GM12874 (cell line): Measurements from ENCODE around the gene NUDCD3.

Experiments used
- CTCF ChIP-seq: IDR thresholded peaks from 2 replicates; pipeline ENCODE4 v1.5.1; 2011; ENCODE audit warnings: low read depth, mild to moderate bottlenecking, control low read depth, low read length, moderate library complexity; ENCODE audit not compliant: insufficient read depth

The NUDCD3 gene

DNA sequence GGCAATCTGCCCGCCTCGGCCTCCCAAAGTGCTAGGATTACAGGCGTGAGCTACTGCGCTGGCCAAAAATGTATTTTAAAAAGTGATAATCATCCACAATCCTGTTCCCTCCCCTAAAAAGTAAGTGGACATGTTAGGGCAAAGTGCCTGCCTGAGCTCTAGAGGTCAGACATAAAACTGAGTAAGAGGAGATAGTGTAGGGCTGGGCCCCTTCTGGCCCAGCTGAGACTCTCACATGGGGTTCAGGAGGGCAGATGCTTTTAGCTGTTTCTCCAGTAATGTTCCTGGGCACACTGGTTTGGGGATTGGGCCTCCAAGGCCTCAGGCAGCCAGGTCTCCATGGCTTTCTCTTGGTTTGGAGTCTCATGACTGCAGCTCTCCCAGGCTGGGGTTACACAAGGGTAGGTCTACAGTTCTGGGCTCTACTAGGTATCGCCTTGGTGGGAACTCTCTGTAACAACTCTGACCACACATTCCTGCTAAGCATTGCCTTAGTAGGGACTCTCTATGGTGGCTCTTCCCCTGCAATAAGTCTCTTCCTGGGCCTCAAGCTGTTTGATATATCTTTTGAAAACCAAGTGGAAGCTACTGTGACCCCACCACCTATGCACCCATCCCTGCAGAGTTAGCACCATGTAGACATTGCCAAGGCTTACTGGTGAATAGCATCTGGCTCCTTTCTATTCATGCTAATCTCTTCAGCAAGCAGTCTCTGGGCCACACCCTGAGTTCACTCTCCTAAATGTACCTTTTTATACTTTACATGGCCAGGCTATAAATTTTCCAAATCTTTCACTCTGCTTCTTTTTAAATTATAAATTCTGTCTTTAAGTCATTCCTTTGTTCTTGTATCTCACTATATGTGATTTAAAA is 6.9 kb upstream of the NUDCD3 start:
- TF ChIP-seq CTCF = no peak

GRCh38 chr7:44496385-44496784 is 5.9 kb upstream of the NUDCD3 start:
- no peak for TF ChIP-seq CTCF

DNA sequence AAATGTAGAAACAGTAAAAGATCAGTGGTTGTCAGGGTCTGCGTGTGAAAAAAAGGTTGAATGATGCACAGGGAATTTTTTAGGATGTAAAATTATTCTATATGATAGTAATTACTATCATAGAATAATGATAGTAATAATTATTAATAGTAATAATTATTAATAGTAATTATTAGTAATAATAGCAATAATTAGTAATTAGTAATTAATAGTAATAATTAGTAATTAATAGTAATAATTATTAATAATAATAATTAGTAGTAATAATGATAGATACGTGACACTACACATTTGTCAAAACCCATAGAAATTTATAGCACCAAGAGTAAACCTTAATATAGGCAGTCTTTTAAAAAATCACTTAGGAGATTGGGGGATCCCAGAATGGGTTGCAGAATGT is 4.5 kb upstream of the NUDCD3 start:
- no peak for TF ChIP-seq CTCF

GRCh38 chr7:44491229-44491628 is 771 bp upstream of the NUDCD3 start:
- no peak for TF ChIP-seq CTCF

DNA sequence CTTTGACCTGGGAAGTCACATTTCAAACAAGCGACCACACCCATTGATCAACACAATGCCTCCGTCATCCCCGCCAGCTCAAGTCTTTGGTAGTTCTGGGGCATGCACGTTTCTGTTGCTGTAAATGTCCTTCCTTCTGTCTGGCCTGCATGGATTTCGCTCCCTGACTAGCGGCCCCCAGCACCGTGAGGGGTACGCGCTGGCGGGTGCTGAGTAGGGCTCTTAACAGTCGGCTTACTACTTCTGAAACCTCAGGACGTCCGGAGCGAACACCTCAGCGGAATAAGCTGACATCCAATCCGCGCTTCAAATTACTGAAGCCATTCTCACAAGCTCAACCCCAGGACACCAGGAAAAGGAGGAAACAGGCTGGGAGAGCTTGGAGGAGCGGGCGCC is 505 bp downstream of the NUDCD3 start:
- TF ChIP-seq CTCF = no peak

GRCh38 chr7:44488955-44489354 is 1.5 kb downstream of the NUDCD3 start:
- no peak for TF ChIP-seq CTCF

GRCh38 chr7:44486693-44487092 is 3.8 kb downstream of the NUDCD3 start:
- TF ChIP-seq CTCF = no peak
